PFSK-1 (cell line): Measurements from ENCODE around the gene FMNL2.

Experiments
- FOXP2 ChIP-seq: optimal IDR thresholded peaks from 2 replicates; pipeline ENCODE3; 2011; ENCODE audit warnings: borderline replicate concordance, control low read depth, inconsistent platforms; ENCODE audit not compliant: insufficient read depth; ENCODE audit errors: extremely low read length, extremely low read depth
- POLR2AphosphoS5 ChIP-seq: IDR thresholded peaks from 2 replicates; pipeline ENCODE4 v1.6.1; 2012; ENCODE audit warnings: low read depth, mild to moderate bottlenecking, control low read depth, low read length, moderate library complexity
- REST ChIP-seq, 2 experiments: IDR thresholded peaks; 2 replicates each; pipeline versions ENCODE4 v1.6.1 to v1.8.0; 2011 to 2012; ENCODE audit warnings: low read depth in 2 of 2, low read length in 2 of 2, control low read depth in 1 of 2, inconsistent platforms in 1 of 2, mild to moderate bottlenecking in 1 of 2, moderate library complexity in 1 of 2; ENCODE audit not compliant: insufficient read depth in 1 of 2
- SIN3A ChIP-seq: IDR thresholded peaks from 2 replicates; pipeline ENCODE4 v1.6.1; 2012; ENCODE audit warnings: mild to moderate bottlenecking, low read length, moderate library complexity, borderline replicate concordance; ENCODE audit not compliant: insufficient read depth
- TAF1 ChIP-seq: IDR thresholded peaks from 2 replicates; pipeline ENCODE4 v1.6.1; 2012; ENCODE audit warnings: low read length, control low read depth, borderline replicate concordance; ENCODE audit not compliant: insufficient read depth

FMNL2 gene

GRCh38 chr2:152693033-152693432 lies 358.1 kb downstream of the FMNL2 start:
- TF ChIP-seq TAF1 (no peak), POLR2AphosphoS5 (no peak), REST (IDR thresholded peaks at IDR 0.05; ENCODE audit: insufficient read depth in 1 of 2, low read depth in 2 of 2, low read length in 2 of 2) (no peak), FOXP2 (no peak), SIN3A (no peak)

GRCh38 chr2:152694161-152694661 lies 359.2 kb downstream of the FMNL2 start:
- no peak for TF ChIP-seq SIN3A
- TF ChIP-seq REST (IDR thresholded peaks at IDR 0.05; ENCODE audit: insufficient read depth in 1 of 2, low read depth in 2 of 2, low read length in 2 of 2) = no peak
- TF ChIP-seq FOXP2 = no peak
- no peak for TF ChIP-seq TAF1
- no peak for TF ChIP-seq POLR2AphosphoS5

GRCh38 chr2:152695763-152696162 lies 360.8 kb downstream of the FMNL2 start:
- TF ChIP-seq REST (IDR thresholded peaks at IDR 0.05; ENCODE audit: insufficient read depth in 1 of 2, low read depth in 2 of 2, low read length in 2 of 2) (no peak), SIN3A (no peak), TAF1 (no peak), POLR2AphosphoS5 (no peak), FOXP2 (no peak)

- no peak for TF ChIP-seq POLR2AphosphoS5
- TF ChIP-seq SIN3A = no peak
- TF ChIP-seq TAF1 = no peak
- TF ChIP-seq REST (IDR thresholded peaks at IDR 0.05; ENCODE audit: insufficient read depth in 1 of 2, low read depth in 2 of 2, low read length in 2 of 2) = no peak
- no peak for TF ChIP-seq FOXP2
Measured at GRCh38 chr2:152696476-152696875, 361.5 kb downstream of the FMNL2 start.
